Measurements from ENCODE around the gene CMIP. TPM values are rescaled to one million over a fixed set of nuclear protein-coding genes. Genes with fewer than 3 reads are reported as not detected.

CMIP gene
- polyA plus RNA-seq, 1 of the 3 experiments (the other 2 are of a cell fraction), result 5.4 TPM

GRCh38 chr16:81554979-81555378 lies 110.4 kb downstream of the CMIP start (continued):
- TF ChIP-seq, protein P1, sequence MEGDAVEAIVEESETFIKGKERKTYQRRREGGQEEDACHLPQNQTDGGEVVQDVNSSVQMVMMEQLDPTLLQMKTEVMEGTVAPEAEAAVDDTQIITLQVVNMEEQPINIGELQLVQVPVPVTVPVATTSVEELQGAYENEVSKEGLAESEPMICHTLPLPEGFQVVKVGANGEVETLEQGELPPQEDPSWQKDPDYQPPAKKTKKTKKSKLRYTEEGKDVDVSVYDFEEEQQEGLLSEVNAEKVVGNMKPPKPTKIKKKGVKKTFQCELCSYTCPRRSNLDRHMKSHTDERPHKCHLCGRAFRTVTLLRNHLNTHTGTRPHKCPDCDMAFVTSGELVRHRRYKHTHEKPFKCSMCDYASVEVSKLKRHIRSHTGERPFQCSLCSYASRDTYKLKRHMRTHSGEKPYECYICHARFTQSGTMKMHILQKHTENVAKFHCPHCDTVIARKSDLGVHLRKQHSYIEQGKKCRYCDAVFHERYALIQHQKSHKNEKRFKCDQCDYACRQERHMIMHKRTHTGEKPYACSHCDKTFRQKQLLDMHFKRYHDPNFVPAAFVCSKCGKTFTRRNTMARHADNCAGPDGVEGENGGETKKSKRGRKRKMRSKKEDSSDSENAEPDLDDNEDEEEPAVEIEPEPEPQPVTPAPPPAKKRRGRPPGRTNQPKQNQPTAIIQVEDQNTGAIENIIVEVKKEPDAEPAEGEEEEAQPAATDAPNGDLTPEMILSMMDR (IDR thresholded peaks at IDR 0.05), result no peak
- TF ChIP-seq MAX (IDR thresholded peaks at IDR 0.05; ENCODE audit: low read depth), result no peak

GRCh38 chr16:81555660-81556059 lies 111.1 kb downstream of the CMIP start:
- TF ChIP-seq GABPA (IDR thresholded peaks at IDR 0.05; ENCODE audit: low read depth) (no peak), RXRA (IDR thresholded peaks at IDR 0.05; ENCODE audit: borderline replicate concordance, low read depth) (no peak), JUND (IDR thresholded peaks at IDR 0.05) (no peak), SMC3 (IDR thresholded peaks at IDR 0.05; ENCODE audit: low read depth, low read length) (no peak), EP300 (IDR thresholded peaks at IDR 0.05; ENCODE audit: borderline replicate concordance in 1 of 2, low read depth in 1 of 2, low read length in 1 of 2) (no peak), ELF1 (IDR thresholded peaks at IDR 0.05) (no peak), CHD2 (IDR thresholded peaks at IDR 0.05; ENCODE audit: low read length, partially characterized antibody) (no peak), RFX5 (IDR thresholded peaks at IDR 0.05; ENCODE audit: low read length) (no peak), RCOR1 (IDR thresholded peaks at IDR 0.05; ENCODE audit: low read length) (no peak), POLR2AphosphoS5 (IDR thresholded peaks at IDR 0.05; ENCODE audit: low read depth, low read length) (no peak), EZH2phosphoT487 (IDR thresholded peaks at IDR 0.05; ENCODE audit: borderline replicate concordance, low read depth) (no peak), GATA2 (CRISPR knock-in tag; IDR thresholded peaks at IDR 0.05) (no peak)
- TF ChIP-seq, protein P2, sequence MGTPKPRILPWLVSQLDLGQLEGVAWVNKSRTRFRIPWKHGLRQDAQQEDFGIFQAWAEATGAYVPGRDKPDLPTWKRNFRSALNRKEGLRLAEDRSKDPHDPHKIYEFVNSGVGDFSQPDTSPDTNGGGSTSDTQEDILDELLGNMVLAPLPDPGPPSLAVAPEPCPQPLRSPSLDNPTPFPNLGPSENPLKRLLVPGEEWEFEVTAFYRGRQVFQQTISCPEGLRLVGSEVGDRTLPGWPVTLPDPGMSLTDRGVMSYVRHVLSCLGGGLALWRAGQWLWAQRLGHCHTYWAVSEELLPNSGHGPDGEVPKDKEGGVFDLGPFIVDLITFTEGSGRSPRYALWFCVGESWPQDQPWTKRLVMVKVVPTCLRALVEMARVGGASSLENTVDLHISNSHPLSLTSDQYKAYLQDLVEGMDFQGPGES (IDR thresholded peaks at IDR 0.05; ENCODE audit: low read depth, low read length), result no peak
- TF ChIP-seq, protein P1 (IDR thresholded peaks at IDR 0.05), result no peak
- TF ChIP-seq, protein P3, sequence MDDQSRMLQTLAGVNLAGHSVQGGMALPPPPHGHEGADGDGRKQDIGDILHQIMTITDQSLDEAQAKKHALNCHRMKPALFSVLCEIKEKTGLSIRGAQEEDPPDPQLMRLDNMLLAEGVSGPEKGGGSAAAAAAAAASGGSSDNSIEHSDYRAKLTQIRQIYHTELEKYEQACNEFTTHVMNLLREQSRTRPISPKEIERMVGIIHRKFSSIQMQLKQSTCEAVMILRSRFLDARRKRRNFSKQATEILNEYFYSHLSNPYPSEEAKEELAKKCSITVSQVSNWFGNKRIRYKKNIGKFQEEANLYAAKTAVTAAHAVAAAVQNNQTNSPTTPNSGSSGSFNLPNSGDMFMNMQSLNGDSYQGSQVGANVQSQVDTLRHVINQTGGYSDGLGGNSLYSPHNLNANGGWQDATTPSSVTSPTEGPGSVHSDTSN (IDR thresholded peaks at IDR 0.05), result no peak
- TF ChIP-seq, protein P4, sequence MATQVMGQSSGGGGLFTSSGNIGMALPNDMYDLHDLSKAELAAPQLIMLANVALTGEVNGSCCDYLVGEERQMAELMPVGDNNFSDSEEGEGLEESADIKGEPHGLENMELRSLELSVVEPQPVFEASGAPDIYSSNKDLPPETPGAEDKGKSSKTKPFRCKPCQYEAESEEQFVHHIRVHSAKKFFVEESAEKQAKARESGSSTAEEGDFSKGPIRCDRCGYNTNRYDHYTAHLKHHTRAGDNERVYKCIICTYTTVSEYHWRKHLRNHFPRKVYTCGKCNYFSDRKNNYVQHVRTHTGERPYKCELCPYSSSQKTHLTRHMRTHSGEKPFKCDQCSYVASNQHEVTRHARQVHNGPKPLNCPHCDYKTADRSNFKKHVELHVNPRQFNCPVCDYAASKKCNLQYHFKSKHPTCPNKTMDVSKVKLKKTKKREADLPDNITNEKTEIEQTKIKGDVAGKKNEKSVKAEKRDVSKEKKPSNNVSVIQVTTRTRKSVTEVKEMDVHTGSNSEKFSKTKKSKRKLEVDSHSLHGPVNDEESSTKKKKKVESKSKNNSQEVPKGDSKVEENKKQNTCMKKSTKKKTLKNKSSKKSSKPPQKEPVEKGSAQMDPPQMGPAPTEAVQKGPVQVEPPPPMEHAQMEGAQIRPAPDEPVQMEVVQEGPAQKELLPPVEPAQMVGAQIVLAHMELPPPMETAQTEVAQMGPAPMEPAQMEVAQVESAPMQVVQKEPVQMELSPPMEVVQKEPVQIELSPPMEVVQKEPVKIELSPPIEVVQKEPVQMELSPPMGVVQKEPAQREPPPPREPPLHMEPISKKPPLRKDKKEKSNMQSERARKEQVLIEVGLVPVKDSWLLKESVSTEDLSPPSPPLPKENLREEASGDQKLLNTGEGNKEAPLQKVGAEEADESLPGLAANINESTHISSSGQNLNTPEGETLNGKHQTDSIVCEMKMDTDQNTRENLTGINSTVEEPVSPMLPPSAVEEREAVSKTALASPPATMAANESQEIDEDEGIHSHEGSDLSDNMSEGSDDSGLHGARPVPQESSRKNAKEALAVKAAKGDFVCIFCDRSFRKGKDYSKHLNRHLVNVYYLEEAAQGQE (IDR thresholded peaks at IDR 0.05; ENCODE audit: low read depth, low read length), result no peak
- peaks cover 7% of the 10 kb centered on the region; the same call in 1 of the 2 replicates for H3K79me2 ChIP-seq (ENCODE audit: insufficient read depth)
- no peak overlapping the region for H3K27ac ChIP-seq (ENCODE audit: low read depth in 2 of 2, low read length in 1 of 2)
- H3K9ac ChIP-seq, result no peak overlapping the region
- H3K4me1 ChIP-seq (ENCODE audit: control insufficient read depth in 1 of 2, insufficient read depth in 2 of 2, low read depth in 1 of 2, low read length in 1 of 2), result peaks cover 0 to 43% of the 10 kb centered on the region in 2 experiments; a peak in 2 of 4 replicates
- no peak overlapping the region for H3K4me3 ChIP-seq (ENCODE audit: low read depth in 2 of 2, low read length in 1 of 2)
- H2AFZ ChIP-seq (ENCODE audit: low read depth), result no peak overlapping the region
- no peaks in the 10 kb centered on the region for H3F3A ChIP-seq (replicated peaks; ENCODE audit: insufficient read depth)
- no peaks in the 10 kb centered on the region for H3K9me3 ChIP-seq
- no peaks in the 10 kb centered on the region for H3K9me2 ChIP-seq
- POLR2A ChIA-PET, result interaction anchor here (1.0 kb wide), 1 partner anchor 12 kb away, joined by 3 read pairs; no protein-coding TSS in a partner anchor
- no peak overlapping the region for H3K4me2 ChIP-seq
- no peaks in the 10 kb centered on the region for H3K36me3 ChIP-seq (replicated peaks in 1 of 2; ENCODE audit: control insufficient read depth in 1 of 2, insufficient read depth in 2 of 2, low read length in 1 of 2)
- CTCF ChIA-PET, result no interaction called here
- no peak for DNase-seq
- WGBS (ENCODE audit: low lambda C conversion rate), result 100% methylated on average over 2 of the region's 3 CpGs
- no peaks in the 10 kb centered on the region for H4K20me1 ChIP-seq (ENCODE audit: insufficient read depth)
- no peaks in the 10 kb centered on the region for H3K27me3 ChIP-seq (ENCODE audit: insufficient read depth)

Data from SK-N-SH (cell line).